K562 (cell line): ENCODE measurements around the gene BRMS1. TPM values are rescaled to one million over a fixed set of nuclear protein-coding genes. Genes with fewer than 3 reads are reported as not detected.
A peak's percentile ranks its signal among the peaks of the same experiment; 100 is the strongest.

Experiments
- CEBPZ ChIP-seq: fragments of 150-350 bp; IDR thresholded peaks from 2 replicates; pipeline ENCODE4 v1.6.1; 2014; ENCODE audit warnings: low read depth, mild to moderate bottlenecking, low read length, borderline replicate concordance
- CREB3L1 ChIP-seq: fragments of 450-650 bp; IDR thresholded peaks from 2 replicates; pipeline ENCODE4 v1.6.1; 2014; ENCODE audit warnings: low read depth, mild to moderate bottlenecking, moderate library complexity, borderline replicate concordance
- FOS ChIP-seq: IDR thresholded peaks from 3 replicates; pipeline ENCODE4 v1.6.1; 2011; ENCODE audit not compliant: insufficient read length; ENCODE audit errors: extremely low read depth
- FUS ChIP-seq: fragments of 200-400 bp; formaldehyde crosslinking; optimal IDR thresholded peaks from 2 replicates; pipeline ENCODE3; 2017; ENCODE audit warnings: low read depth, low read length
- GABPB1 ChIP-seq: sonication (generic); formaldehyde crosslinking; IDR thresholded peaks from 2 replicates; pipeline ENCODE4 v1.8.0; 2022; ENCODE audit warnings: mild to moderate bottlenecking, missing genetic modification reagents
- HBP1 ChIP-seq: fragments of 450-650 bp; formaldehyde crosslinking; IDR thresholded peaks from 2 replicates; pipeline ENCODE4 v1.4.0; 2022; ENCODE audit warnings: missing genetic modification characterization
- ID3 ChIP-seq, 2 experiments: fragments of 250-450 bp in 1 of 2; fragments of 450-650 bp in 1 of 2; sonication (Bioruptor Pico) in 1 of 2; IDR thresholded peaks; 2 replicates each; pipeline versions ENCODE4 v1.6.1 to v1.8.0; 2016 to 2021; ENCODE audit warnings: mild to moderate bottlenecking in 2 of 2, moderate library complexity in 2 of 2, missing compliant biosample characterization in 1 of 2, missing genetic modification characterization in 1 of 2
- IRF1 ChIP-seq: sonication (generic); formaldehyde crosslinking; IDR thresholded peaks from 2 replicates; pipeline ENCODE4 v1.8.0; 2022; ENCODE audit warnings: missing genetic modification reagents, mild to moderate bottlenecking, borderline replicate concordance
- JUN ChIP-seq, 2 experiments: sonication (generic) in 1 of 2; formaldehyde crosslinking in 1 of 2; IDR thresholded peaks; 2 replicates each; pipeline versions ENCODE4 v1.6.1 to v1.8.0; 2012 to 2022; ENCODE audit warnings: borderline replicate concordance in 2 of 2, mild to moderate bottlenecking in 2 of 2, improper control_type of control experiment in 1 of 2, low read depth in 1 of 2, low read length in 1 of 2, missing genetic modification reagents in 1 of 2
- MAFK ChIP-seq: IDR thresholded peaks from 2 replicates; pipeline ENCODE4 v1.6.1; 2011; ENCODE audit warnings: low read length, improper control_type of control experiment
- NEUROD1 ChIP-seq: fragments of 150-350 bp; IDR thresholded peaks from 2 replicates; pipeline ENCODE4 v1.6.1; 2014; ENCODE audit warnings: borderline replicate concordance, low read length, low read depth; ENCODE audit not compliant: partially characterized antibody
- PML ChIP-seq: IDR thresholded peaks from 2 replicates; pipeline ENCODE4 v1.6.1; 2012; ENCODE audit warnings: low read length, inconsistent platforms
- POLR2B ChIP-seq: fragments of 450-650 bp; IDR thresholded peaks from 2 replicates; pipeline ENCODE4 v1.6.1; 2018; ENCODE audit warnings: low read depth; ENCODE audit not compliant: partially characterized antibody
- RBM17 ChIP-seq: fragments of 200-400 bp; formaldehyde crosslinking; IDR thresholded peaks from 2 replicates; pipeline ENCODE4 v1.6.1; 2017; ENCODE audit warnings: low read depth, mild to moderate bottlenecking, low read length, borderline replicate concordance
- SOX6 ChIP-seq: fragments of 450-650 bp; IDR thresholded peaks from 2 replicates; pipeline ENCODE4 v1.6.1; 2014; ENCODE audit warnings: mild to moderate bottlenecking
- TBP ChIP-seq: optimal IDR thresholded peaks from 2 replicates; pipeline ENCODE3; 2011; ENCODE audit warnings: low read depth, low read length, improper control_type of control experiment
- THRAP3 ChIP-seq: fragments of 450-650 bp; IDR thresholded peaks from 2 replicates; pipeline ENCODE4 v1.6.1; 2016; ENCODE audit warnings: mild to moderate bottlenecking, inconsistent platforms, borderline replicate concordance
- ZNF24 ChIP-seq: fragments of 450-650 bp; IDR thresholded peaks from 2 replicates; pipeline ENCODE4 v1.6.1; 2016
- polyA plus RNA-seq, 8 experiments: library from polyadenylated mRNA; depleted of rRNA in 4 of 8; stranded (reverse) in 5 of 8; unstranded in 3 of 8; fragments of >200 nt; fragmentation: Nextera tagmentation in 2 of 8; fragmentation: Illumina TruSeq in 1 of 8; extraction: Ambion mirVana in 2 of 8; extraction: Trizol in 1 of 8; gene quantifications; 2 replicates each; pipeline versions ENCODE4 v1.2.1 to v1.2.3, GENCODE V29; 2011 to 2014; ENCODE audit warnings: inconsistent platforms in 1 of 8, missing spikeins in 1 of 8
- total RNA-seq, 7 experiments: library from RNA; depleted of rRNA in 6 of 7; stranded (reverse); fragments of >200 nt in 6 of 7; fragmentation: Illumina TruSeq in 2 of 7; extraction: Trizol in 2 of 7; gene quantifications; 2 replicates each; pipeline versions ENCODE4 v1.2.1 to v1.2.3, GENCODE V29; 2011 to 2021; ENCODE audit warnings: low replicate concordance in 1 of 7

Gene BRMS1
- total and polyA plus RNA-seq, 9 of the 15 experiments (the other 6 are each of a cell fraction or from before 2014, with no cell fraction given), result 2.2 to 78.8 (median 33.4) TPM

- no peak for TF ChIP-seq HBP1 (CRISPR knock-in tag)
- TF ChIP-seq TBP, result peak; percentile 85
- no peak for TF ChIP-seq RBM17
- peak; percentile 97 for TF ChIP-seq NEUROD1
- TF ChIP-seq FUS, result no peak
- no peak for TF ChIP-seq THRAP3
- peak; percentile 55 for TF ChIP-seq PML
- TF ChIP-seq POLR2B, result peak; percentile 58
- peak; percentile 95 for TF ChIP-seq FOS
- no peak for TF ChIP-seq IRF1
- no peak for TF ChIP-seq ID3 (CRISPR knock-in tag; IDR thresholded peaks at IDR 0.05)
- TF ChIP-seq ID3 (tag; IDR thresholded peaks at IDR 0.05), result 0 out of 2 replicates have a peak, but pooled peaks have one; percentile 28
- peak; percentile 86 for TF ChIP-seq CEBPZ
- peak; percentile 87 for TF ChIP-seq GABPB1 (CRISPR knock-in tag)
- no peak for TF ChIP-seq ZNF24
- TF ChIP-seq MAFK, result no peak
- TF ChIP-seq SOX6, result peak; percentile 44; the same call in 1 of the 2 replicates
- peak; percentile 99 for TF ChIP-seq CREB3L1
- peak; percentile 47; the same call in 1 of the 2 replicates for TF ChIP-seq JUN (IDR thresholded peaks at IDR 0.05; ENCODE audit: borderline replicate concordance, low read depth, low read length)
- no peak for TF ChIP-seq JUN (CRISPR knock-in tag; IDR thresholded peaks at IDR 0.05; ENCODE audit: borderline replicate concordance)
These were observed 56.0 kb downstream of the BRMS1 start, which contains the start of gene YIF1A (continued) for GRCh38 chr11:66288671-66289547.
